HL-60 (cell line): ENCODE data around the gene ID4.

Experiments
- DNase-seq, 2 experiments: peaks; one replicate each; pipeline ENCODE4 v3.0.0-alpha.2; 2010 to 2020; ENCODE audit warnings: low read depth in 1 of 2, low spot score in 1 of 2
- H3K27ac ChIP-seq: fragments of 250-450 bp; sonication (Bioruptor Pico); replicated peaks from 2 replicates; pipeline ENCODE4 v1.5.1; 2020; ENCODE audit warnings: mild to moderate bottlenecking, moderate library complexity
- H3K27me3 ChIP-seq: fragments of 250-450 bp; sonication (Bioruptor Pico); 2 replicates; pipeline ENCODE4 v1.5.1; 2021; ENCODE audit warnings: mild to moderate bottlenecking, moderate library complexity; ENCODE audit not compliant: insufficient read depth, poor library complexity, severe bottlenecking
- H3K4me3 ChIP-seq: replicated peaks from 2 replicates; pipeline ENCODE4 v1.5.1; 2011; ENCODE audit warnings: mild to moderate bottlenecking, control low read depth, low read length; ENCODE audit not compliant: insufficient read depth
- CTCF ChIP-seq: IDR thresholded peaks from one replicate; pipeline ENCODE4 v1.5.1; 2011; ENCODE audit warnings: low read length, control low read depth, inconsistent platforms; ENCODE audit not compliant: insufficient read depth
- GABPA ChIP-seq: IDR thresholded peaks from 2 replicates; pipeline ENCODE4 v1.6.1; 2012; ENCODE audit warnings: low read depth
- POLR2AphosphoS5 ChIP-seq: IDR thresholded peaks from 2 replicates; pipeline ENCODE4 v1.6.1; 2012; ENCODE audit warnings: low read depth
- REST ChIP-seq: IDR thresholded peaks from 2 replicates; pipeline ENCODE4 v1.6.1; 2012; ENCODE audit warnings: low read depth; ENCODE audit not compliant: insufficient replicate concordance
- SPI1 ChIP-seq: IDR thresholded peaks from 2 replicates; pipeline ENCODE4 v1.6.1; 2012; ENCODE audit warnings: low read depth, mild to moderate bottlenecking, borderline replicate concordance

The ID4 gene

GRCh38 chr6:19841181-19841580, 4.0 kb downstream of the ID4 start:
- TF ChIP-seq REST (no peak), SPI1 (no peak)
- DNase-seq: no peak
- H3K27ac ChIP-seq: no peak overlapping the region
- peaks cover 45% of the 10 kb centered on the region for H3K27me3 ChIP-seq
- no peak overlapping the region for H3K4me3 ChIP-seq

- Histone ChIP-seq H3K27ac (no peak overlapping the region), H3K4me3 (no peak overlapping the region), H3K27me3 (peaks cover 40% of the 10 kb centered on the region)
- TF ChIP-seq REST (no peak), GABPA (no peak), POLR2AphosphoS5 (no peak), CTCF (no peak), SPI1 (no peak)
- DNase-seq: no peak
Observed at GRCh38 chr6:19842030-19842615, 5.0 kb downstream of the ID4 start.

GRCh38 chr6:19844689-19845088, 7.5 kb downstream of the ID4 start:
- H3K4me3 ChIP-seq: no peak overlapping the region
- no peak overlapping the region for H3K27ac ChIP-seq
- TF ChIP-seq REST (no peak), GABPA (no peak), SPI1 (no peak), CTCF (no peak), POLR2AphosphoS5 (no peak)
- peaks cover 28% of the 10 kb centered on the region for H3K27me3 ChIP-seq
- no peak for DNase-seq
